Activated CD4-positive, alpha-beta memory T cell treated with anti-CD3 and anti-CD28 coated beads, Interleukin-2, amount 10 ng/mL, durations not matched to agents 7 days and 5 days (primary cell): Measurements from ENCODE around the gene PDCD1. TPM values are rescaled to one million over a fixed set of nuclear protein-coding genes. Genes with fewer than 3 reads are reported as not detected.
"Not testable (repeated sequence)": the region's sequence is repeated elsewhere in the genome, so short reads cannot be mapped to it uniquely, and the experiment has no call there.

Source experiments
- CTCF ChIA-PET: fragments of 350-600 bp; sonication (Branson Sonifier 250); formaldehyde crosslinking; loops from one replicate; lab custom pipeline; 2021; ENCODE audit warnings: antibody characterized with exemption, inconsistent platforms; lab: Charles Lee
- POLR2A ChIA-PET: fragments of 350-600 bp; sonication (Branson Sonifier 250); formaldehyde crosslinking; loops from one replicate; lab custom pipeline; 2021; ENCODE audit warnings: antibody characterized with exemption; lab: Charles Lee
- DNase-seq: peaks from one replicate; pipeline ENCODE4 v3.0.0-alpha.2; 2020
- H3K27ac Mint-ChIP-seq: one replicate; pipeline ENCODE4 v1.8.0; 2021; ENCODE audit warnings: mild to moderate bottlenecking, mixed read lengths
- H3K27me3 Mint-ChIP-seq: one replicate; pipeline ENCODE4 v1.8.0; 2021; ENCODE audit warnings: mixed read lengths
- H3K36me3 Mint-ChIP-seq: one replicate; pipeline ENCODE4 v1.8.0; 2021; ENCODE audit warnings: low read depth, mixed read lengths
- H3K4me1 Mint-ChIP-seq: one replicate; pipeline ENCODE4 v1.8.0; 2021; ENCODE audit warnings: mixed read lengths
- H3K4me3 Mint-ChIP-seq: one replicate; pipeline ENCODE4 v1.8.0; 2021; ENCODE audit warnings: mild to moderate bottlenecking, mixed read lengths
- H3K9me3 Mint-ChIP-seq: one replicate; pipeline ENCODE4 v1.8.0; 2021; ENCODE audit warnings: mixed read lengths
- total RNA-seq, 2 experiments: library from RNA; stranded (reverse); gene quantifications; one replicate each; pipeline ENCODE4 v1.2.3, GENCODE V29; 2021

Gene PDCD1
- 10 to 100 TPM; 17.2 to 17.9 TPM for total RNA-seq

DNA sequence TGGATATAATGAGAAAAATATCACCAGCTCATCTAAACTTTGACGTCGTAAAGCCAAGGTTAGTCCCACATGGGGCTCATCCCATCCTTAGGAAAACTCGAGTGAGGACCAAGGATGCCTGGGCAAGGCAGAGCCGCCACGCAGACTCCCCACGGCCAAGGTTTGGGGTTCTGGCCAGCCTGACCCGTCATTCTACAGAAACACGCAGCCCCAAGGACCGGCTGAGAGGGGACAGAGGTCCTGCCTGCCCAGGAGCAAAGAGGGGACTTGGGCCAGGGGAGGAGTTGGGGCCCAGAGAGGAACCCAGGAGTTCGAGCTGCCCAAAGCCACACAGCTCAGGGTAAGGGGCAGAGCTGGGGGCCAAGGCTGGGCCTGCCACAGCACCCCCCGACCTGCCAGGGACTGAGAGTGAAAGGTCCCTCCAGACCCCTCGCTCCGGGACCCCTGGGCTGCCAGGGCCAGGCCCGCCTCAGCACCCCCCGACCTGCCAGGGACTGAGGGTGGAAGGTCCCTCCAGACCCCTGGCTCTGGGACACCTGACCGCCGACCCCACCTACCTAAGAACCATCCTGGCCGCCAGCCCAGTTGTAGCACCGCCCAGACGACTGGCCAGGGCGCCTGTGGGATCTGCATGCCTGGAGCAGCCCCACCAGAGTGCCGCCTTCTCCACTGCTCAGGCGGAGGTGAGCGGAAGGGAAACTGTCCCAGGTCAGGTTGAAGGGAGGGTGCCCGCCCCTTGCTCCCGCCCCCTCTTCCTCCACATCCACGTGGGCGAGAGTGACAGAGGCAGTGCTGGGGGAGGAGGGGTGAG, at the start of gene PDCD1:
TSS of gene PDCD1 (minus strand) at position 689 of the 811 bp plus-strand sequence. CDS start at position 633, 56 bp downstream.
- no peaks in the 10 kb centered on the region for H3K9me3 Mint-ChIP-seq
- H3K36me3 Mint-ChIP-seq: peaks cover 5% of the 10 kb centered on the region
- CTCF ChIA-PET: interaction anchor here (0.5 to 1.4 kb wide), 3 partner anchors 11 to 158 kb away, joined by 3 to 7 read pairs (median 3); partner anchors contain the start of gene RTP5

DNA sequence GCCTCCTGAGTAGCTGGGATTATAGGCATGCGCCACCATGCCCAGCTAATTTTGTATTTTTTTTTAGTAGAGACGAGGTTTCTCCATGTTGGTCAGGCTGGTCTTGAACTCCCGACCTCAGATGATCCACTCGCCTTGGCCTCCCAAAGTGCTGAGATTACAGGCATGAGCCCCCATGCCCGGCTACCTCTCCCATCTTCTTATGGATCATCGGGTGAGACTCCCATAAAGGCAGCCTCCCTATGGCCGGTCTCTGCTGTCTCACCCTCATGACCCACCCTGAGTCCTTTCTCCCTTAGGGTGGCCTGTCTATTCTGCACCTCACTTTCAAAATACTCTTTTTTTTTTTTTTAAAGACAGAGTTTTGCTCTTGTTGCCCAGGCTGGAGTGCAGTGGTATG, 49.1 kb upstream of the PDCD1 start:
- H3K27me3 Mint-ChIP-seq, H3K4me3 Mint-ChIP-seq, DNase-seq, H3K36me3 Mint-ChIP-seq, POLR2A ChIA-PET, CTCF ChIA-PET, H3K27ac Mint-ChIP-seq, H3K4me1 Mint-ChIP-seq, H3K9me3 Mint-ChIP-seq: not testable (repeated sequence)

More for the DNA sequence above, at the start of gene PDCD1:
- no peaks in the 10 kb centered on the region for H3K27me3 Mint-ChIP-seq
- H3K4me1 Mint-ChIP-seq: peaks cover 54% of the 10 kb centered on the region
- H3K27ac Mint-ChIP-seq: peak within 1 kb of the TSS; percentile 92
- peak; percentile 76 for DNase-seq
- H3K4me3 Mint-ChIP-seq: peak within 1 kb of the TSS; percentile 76
- POLR2A ChIA-PET: interaction anchor here (1.0 to 3.2 kb wide), 9 partner anchors 10 to 1237 kb away, joined by 3 to 18 read pairs (median 8); partner anchors contain the start of genes DTYMK, ING5 and RTP5

DNA sequence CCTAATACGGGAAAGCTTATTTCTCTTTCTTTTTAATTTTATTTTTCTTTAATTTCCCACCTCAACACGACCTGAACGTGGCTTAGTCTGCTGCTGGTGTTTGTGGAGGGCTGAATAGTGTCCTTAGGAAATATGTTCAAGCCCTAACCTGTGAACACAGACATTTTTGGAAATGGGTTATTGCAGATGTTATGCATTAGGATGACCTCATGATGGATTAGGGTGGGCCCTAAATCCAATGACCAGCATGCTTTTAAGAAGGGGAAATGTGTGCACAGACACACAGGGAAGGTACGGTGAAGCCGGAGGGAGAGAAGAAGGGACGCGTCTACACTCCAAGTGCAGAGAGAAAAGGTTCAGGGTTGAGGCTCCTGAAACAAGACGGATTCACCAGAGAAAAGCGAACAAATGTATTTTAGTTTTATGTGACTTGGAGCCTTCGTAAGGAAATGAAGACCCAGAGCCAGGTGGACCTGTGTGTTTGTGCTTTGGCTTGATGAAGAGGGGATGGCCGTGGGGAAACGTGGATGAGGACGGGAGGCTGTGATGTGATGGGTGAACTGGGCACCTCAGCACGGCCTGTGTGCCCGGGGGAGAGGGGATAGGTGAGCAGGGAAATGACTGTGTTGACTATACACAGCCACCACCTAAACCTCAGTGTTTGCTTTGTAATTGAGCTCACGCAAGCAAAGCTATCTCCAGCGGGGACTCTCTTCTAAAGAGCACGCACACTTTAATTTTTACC, 48.3 kb upstream of the PDCD1 start:
- no peak for DNase-seq
- H3K27me3 Mint-ChIP-seq: no peaks in the 10 kb centered on the region
- H3K36me3 Mint-ChIP-seq: no peaks in the 10 kb centered on the region
- no peak overlapping the region for H3K27ac Mint-ChIP-seq
- ChIA-PET POLR2A (no interaction called here), CTCF (no interaction called here)
- no peak overlapping the region for H3K4me3 Mint-ChIP-seq
- H3K9me3 Mint-ChIP-seq: no peaks in the 10 kb centered on the region
- H3K4me1 Mint-ChIP-seq: no peaks in the 10 kb centered on the region

DNA sequence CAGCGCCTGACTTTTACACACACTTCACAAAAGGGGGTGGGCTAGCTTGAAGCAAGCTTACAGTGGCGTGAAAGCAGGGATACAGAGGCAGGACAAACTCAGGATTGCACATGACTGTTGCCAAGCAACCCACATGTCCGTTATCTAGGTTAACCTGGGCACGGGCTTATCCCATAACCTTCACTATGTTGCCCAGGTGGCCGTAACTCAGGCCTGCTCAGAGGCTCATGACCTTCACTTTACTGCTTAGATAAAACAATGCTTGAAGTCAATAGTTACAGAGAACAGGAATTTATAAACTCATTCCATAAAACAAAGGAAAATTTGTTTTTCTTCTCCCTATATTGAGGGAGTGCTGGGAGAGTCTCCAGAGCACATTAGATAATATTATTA, 47.7 kb upstream of the PDCD1 start:
- DNase-seq, CTCF ChIA-PET, H3K27ac Mint-ChIP-seq, H3K4me3 Mint-ChIP-seq, H3K27me3 Mint-ChIP-seq, H3K9me3 Mint-ChIP-seq, H3K4me1 Mint-ChIP-seq, H3K36me3 Mint-ChIP-seq, POLR2A ChIA-PET: not testable (repeated sequence)

DNA sequence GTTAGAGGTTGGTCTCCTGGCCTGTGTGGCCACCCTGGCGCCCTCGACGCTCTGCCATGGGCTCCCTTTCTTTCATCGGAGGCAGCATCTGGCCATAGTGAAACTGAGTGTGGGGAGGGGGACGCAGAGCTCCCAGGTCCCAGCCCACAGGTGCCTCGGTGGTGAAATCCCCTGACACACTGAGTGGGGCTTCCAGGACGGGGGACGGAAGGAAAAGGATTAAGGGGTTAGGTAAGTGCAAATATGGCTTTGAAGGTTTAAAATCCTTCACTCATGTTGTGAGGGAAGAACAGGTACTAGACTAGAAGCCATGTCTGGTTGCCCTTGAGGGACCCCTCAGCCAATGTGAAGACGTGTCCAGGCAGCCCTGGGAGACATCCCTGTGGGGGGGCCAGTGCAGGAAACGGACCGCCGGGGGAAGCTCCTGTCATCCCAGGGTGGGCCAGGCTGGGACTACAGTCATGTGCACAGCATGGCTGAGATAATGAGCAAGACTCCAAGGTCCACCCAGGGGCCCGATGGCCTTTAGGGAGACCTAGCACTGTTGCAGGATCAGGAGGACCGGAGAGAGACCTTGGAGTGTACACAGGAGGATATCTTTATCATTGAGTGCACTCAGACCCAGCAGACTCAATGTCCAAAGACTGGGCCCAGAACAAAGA, 47.2 kb upstream of the PDCD1 start:
- Mint-ChIP-seq H3K4me1 (no peaks in the 10 kb centered on the region), H3K27ac (no peak overlapping the region), H3K9me3 (no peaks in the 10 kb centered on the region), H3K4me3 (no peak overlapping the region), H3K36me3 (no peaks in the 10 kb centered on the region), H3K27me3 (no peaks in the 10 kb centered on the region)
- DNase-seq: no peak
- CTCF ChIA-PET: no interaction called here
- POLR2A ChIA-PET: no interaction called here

DNA sequence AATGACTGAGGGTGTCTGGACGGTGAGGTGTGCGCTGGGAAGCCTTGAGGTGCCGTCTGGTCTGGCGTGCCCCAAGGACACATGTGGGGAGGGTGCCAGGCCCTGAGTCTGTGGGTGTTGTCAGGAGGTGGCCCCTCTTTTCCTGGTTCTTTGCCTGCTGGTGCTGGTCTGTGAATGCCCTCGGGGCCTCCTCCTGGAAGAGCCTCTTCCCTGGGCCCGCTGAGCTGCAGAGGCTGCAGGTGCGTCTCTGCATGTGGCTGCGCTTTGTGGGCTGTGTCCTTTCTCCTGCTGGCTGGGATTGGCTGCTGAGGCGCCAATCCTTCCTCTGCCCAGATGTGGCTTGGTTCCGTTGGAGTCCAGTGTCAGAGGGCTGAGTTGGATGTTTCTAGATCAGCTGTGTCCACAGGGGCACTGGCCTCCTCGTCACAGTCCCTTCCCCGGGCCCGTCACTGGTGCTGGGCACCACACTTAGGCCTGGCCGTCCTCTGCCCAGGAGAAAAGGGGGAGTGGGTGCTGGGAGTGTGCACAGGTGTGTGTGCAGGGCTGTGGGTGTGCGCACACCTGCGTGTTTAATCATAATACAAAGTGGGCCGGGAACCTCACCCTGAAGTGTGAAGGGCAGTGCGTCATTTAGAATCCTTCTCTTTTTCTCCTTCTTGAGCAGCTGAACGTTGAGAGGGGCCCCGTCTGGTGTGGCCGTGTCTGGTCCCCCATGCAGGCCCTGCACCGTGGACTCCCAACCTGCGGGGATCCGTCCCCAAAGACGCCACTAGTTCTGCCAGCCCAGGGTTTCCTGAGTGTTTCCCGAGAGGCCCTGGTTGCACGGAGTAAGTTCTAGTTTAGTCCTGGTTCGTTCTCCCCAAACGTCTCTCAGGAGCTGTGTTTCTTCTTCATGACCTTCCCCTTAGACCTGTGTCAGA, 46.4 kb upstream of the PDCD1 start:
- H3K27me3 Mint-ChIP-seq: no peaks in the 10 kb centered on the region
- H3K9me3 Mint-ChIP-seq: no peaks in the 10 kb centered on the region
- no peak overlapping the region for H3K4me3 Mint-ChIP-seq
- CTCF ChIA-PET: no interaction called here
- POLR2A ChIA-PET: no interaction called here
- H3K27ac Mint-ChIP-seq: no peak overlapping the region
- H3K36me3 Mint-ChIP-seq: no peaks in the 10 kb centered on the region
- no peak for DNase-seq
- no peaks in the 10 kb centered on the region for H3K4me1 Mint-ChIP-seq

DNA sequence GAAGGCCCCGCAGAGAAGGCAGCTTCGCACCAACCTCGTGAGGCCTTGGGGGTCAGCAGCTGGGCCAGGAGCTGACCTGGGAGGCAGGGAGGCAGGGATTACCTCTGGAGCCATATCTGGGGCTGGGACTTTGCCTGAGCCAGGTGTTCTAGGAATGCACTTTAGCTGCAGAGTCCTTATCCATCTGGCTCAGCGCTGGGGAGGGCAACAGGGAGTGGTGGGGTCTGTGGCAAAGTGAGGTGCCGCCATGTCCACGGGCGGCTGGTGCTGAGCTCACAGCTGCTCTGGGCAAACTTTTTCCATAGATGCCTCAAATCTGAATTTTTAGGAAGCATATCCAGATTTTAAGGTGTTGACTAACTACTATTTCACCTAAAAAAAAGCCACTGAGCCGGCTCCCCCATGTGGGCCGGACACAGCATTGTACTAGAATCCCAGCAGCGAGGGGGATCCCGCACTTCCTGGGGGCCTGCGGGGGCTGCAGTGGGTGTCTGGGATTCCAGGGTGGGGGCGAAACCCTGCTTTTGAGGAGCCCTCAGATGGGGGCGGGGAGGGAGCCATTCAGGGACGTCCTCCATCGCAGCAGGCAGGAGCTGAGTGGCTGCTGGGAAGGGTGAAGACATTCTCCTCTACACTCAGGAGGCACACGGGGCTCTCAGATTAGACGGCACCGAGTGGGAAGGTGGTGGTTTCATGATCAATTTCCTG, 45.5 kb upstream of the PDCD1 start:
- no peaks in the 10 kb centered on the region for H3K9me3 Mint-ChIP-seq
- POLR2A ChIA-PET: no interaction called here
- H3K27me3 Mint-ChIP-seq: no peaks in the 10 kb centered on the region
- H3K4me3 Mint-ChIP-seq: no peak overlapping the region
- CTCF ChIA-PET: no interaction called here
- no peaks in the 10 kb centered on the region for H3K4me1 Mint-ChIP-seq
- no peak overlapping the region for H3K27ac Mint-ChIP-seq
- no peak for DNase-seq
- H3K36me3 Mint-ChIP-seq: no peaks in the 10 kb centered on the region

DNA sequence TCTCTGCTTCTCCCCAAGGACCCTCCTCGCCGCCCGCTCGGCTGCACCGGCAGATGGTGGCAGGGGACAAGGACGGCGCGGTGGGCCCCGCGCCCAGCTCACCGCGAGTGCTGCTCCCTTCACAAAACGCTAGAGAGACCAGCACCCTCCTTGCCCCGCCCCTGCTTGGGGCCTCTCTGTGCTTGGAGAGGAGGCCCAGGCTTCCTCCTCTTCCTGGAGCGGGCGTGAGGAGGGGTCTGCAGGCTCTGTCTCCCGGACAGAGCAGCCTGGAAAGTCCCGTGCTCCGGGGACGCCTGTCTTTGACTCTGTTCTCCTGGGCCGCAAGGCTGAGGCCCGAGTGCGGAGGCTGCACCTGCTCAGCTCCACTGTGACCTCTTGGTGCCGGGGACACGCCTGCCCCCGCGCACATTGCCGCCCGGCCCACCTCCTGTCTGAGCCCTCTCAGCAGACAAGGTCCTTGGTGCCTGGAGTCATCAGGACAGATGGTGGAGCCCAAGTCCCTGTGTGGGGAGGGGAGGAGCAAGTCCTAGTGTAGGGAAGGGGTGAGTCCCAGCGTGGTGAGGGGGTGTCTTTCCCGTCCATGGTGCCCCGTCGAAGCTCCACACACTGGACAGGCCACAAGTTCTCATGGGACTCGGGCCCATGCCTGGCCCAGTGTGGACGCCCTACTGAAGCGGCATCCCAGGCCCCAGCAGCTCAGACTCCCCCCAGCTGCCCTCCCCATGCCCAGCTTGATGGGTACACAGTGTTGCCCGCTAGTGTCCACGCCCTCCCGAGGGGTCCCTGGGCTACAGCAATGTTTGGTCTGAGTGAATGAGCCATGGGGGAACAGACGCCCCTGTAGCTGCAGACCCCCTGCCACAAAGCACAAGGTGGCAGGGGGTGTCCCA, 44.7 kb upstream of the PDCD1 start:
- H3K9me3 Mint-ChIP-seq: no peaks in the 10 kb centered on the region
- H3K4me3 Mint-ChIP-seq: no peak overlapping the region
- POLR2A ChIA-PET: no interaction called here
- H3K36me3 Mint-ChIP-seq: no peaks in the 10 kb centered on the region
- H3K27me3 Mint-ChIP-seq: no peaks in the 10 kb centered on the region
- no peak for DNase-seq
- CTCF ChIA-PET: no interaction called here
- no peak overlapping the region for H3K27ac Mint-ChIP-seq
- no peaks in the 10 kb centered on the region for H3K4me1 Mint-ChIP-seq

DNA sequence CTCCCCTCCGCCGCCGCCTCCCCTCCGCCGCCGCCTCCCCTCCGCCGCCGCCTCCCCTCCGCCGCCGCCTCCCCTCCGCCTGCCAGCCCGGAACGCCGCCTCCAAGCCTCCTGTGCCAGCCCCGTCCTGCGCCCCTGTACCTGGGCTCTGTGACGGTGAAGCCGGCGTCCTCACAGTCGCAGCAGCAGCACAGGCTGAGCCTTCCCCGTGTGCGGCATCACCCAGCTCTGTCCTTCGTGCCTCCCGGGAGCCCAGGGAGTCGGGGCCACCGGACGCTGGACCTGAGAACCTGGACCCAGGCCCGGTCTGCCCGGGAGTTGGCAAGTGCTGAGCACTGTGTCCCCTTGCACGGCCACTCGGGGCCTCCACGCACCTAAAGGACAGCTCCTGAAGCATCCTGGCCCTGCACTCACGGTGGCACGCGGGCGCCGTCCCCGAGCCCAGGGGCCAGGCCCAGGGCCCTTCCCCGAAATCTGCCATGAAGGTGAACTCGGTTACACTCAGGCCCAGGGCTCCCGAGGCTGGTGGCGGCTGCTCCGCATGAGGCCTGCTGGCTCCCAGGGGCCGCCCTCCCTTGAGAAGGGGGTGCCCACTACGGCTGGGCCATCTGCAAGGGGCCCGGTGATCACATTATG, 43.8 kb upstream of the PDCD1 start:
- Mint-ChIP-seq H3K27me3 (no peaks in the 10 kb centered on the region), H3K9me3 (no peaks in the 10 kb centered on the region), H3K4me1 (no peaks in the 10 kb centered on the region), H3K36me3 (no peaks in the 10 kb centered on the region), H3K4me3 (no peak overlapping the region), H3K27ac (no peak overlapping the region)
- ChIA-PET CTCF (no interaction called here), POLR2A (no interaction called here)
- no peak for DNase-seq

DNA sequence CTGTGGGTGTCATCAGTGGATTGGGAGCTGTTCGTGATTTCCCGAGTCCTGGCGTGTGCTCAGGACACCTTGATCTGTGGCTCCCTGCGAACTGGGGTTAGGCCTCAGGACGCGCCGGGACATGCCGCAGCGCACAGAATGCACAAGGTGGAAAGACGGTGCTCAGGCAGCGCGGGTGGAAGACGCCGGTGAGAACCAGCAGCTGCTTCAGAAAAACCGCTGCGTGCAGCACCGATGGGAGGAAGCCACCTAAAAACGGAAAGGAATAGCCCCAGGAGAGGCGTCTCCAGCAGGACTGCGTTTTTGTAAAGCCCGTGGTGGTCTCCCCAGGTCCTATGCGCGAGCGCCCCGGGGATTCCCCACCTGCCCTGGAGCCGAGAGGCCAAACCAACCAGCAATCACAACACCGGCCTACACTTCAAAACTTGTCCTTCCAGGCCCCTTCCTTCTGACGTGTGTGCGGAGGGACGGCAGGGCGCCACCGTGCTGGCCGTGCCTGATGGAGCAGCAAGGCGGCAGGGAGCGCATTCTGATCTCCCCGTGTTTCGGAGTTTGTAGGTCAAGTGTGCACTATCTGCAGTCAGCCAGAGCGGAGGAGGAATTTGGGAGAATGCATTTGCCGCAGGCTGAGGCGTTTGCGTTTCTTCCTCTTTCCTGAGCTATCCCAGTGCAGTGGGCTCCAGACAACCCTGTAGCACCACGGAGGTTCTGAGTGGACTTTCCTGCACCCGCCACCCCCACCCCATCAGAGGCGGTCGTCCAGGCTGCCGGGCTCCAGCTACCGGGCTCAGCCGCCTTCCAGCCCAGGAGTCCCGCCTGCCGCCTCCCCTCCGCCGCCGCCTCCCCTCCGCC, 43.0 kb upstream of the PDCD1 start:
- H3K27ac Mint-ChIP-seq: no peak overlapping the region

More for the DNA sequence above, 43.0 kb upstream of the PDCD1 start:
- no peaks in the 10 kb centered on the region for H3K4me1 Mint-ChIP-seq
- ChIA-PET CTCF (interaction anchor here (0.6 kb wide), 1 partner anchor 1323 kb away, joined by 3 read pairs; no protein-coding TSS in a partner anchor), POLR2A (no interaction called here)
- H3K27me3 Mint-ChIP-seq: no peaks in the 10 kb centered on the region
- no peak for DNase-seq
- no peak overlapping the region for H3K4me3 Mint-ChIP-seq
- no peaks in the 10 kb centered on the region for H3K36me3 Mint-ChIP-seq
- H3K9me3 Mint-ChIP-seq: no peaks in the 10 kb centered on the region
